Measurements from ENCODE around the gene TSHZ1. TPM values are rescaled to one million over a fixed set of nuclear protein-coding genes. Genes with fewer than 3 reads are reported as not detected.

The TSHZ1 gene
- total and polyA plus RNA-seq, 7 donors = 2.0 to 10.5 (median 9.7) TPM

GRCh38 chr18:75276818-75277609 is 66.4 kb downstream of the TSHZ1 start:
- H3K27ac ChIP-seq = peak overlapping the region; percentile 11
- intact Hi-C loops (cut with DNase I) = no loop called here
- no peaks in the 10 kb centered on the region for H3K36me3 ChIP-seq (ENCODE audit: insufficient read depth in 1 of 2, low read depth in 1 of 2)
- no peak overlapping the region for H3K4me3 ChIP-seq
- WGBS, 3 donors = 72 to 84% (median 78%) methylated on average over 16 of the region's 16 CpGs
- TF ChIP-seq, protein P1, sequence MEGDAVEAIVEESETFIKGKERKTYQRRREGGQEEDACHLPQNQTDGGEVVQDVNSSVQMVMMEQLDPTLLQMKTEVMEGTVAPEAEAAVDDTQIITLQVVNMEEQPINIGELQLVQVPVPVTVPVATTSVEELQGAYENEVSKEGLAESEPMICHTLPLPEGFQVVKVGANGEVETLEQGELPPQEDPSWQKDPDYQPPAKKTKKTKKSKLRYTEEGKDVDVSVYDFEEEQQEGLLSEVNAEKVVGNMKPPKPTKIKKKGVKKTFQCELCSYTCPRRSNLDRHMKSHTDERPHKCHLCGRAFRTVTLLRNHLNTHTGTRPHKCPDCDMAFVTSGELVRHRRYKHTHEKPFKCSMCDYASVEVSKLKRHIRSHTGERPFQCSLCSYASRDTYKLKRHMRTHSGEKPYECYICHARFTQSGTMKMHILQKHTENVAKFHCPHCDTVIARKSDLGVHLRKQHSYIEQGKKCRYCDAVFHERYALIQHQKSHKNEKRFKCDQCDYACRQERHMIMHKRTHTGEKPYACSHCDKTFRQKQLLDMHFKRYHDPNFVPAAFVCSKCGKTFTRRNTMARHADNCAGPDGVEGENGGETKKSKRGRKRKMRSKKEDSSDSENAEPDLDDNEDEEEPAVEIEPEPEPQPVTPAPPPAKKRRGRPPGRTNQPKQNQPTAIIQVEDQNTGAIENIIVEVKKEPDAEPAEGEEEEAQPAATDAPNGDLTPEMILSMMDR (IDR thresholded peaks at IDR 0.05) = no peak
- no peaks in the 10 kb centered on the region for H3K9me3 ChIP-seq
- ATAC-seq = peak; percentile 24 to 65 (median 43)
- no peaks in the 10 kb centered on the region for H3K27me3 ChIP-seq (ENCODE audit: insufficient read depth in 3 of 3, low read length in 2 of 3)
- DNase-seq = no peak
- H3K4me1 ChIP-seq = peaks cover 26% of the 10 kb centered on the region

DNA sequence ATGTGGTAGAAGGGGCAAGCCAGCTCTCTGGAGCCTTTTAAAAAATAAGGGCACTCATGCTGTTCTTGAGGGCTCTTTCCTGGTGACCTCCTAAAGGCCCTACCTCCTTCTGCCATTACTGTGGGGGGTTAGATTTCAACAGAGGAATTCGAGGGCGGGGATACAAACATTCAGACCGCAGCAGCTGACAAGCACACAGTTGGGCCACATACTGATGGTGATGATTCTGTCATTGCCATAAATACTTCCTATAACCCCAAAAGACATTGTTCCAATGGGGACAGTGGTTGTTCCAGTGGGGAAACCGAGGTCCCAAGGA is 67.0 kb downstream of the TSHZ1 start:
- Histone ChIP-seq H3K36me3 (ENCODE audit: insufficient read depth in 1 of 2, low read depth in 1 of 2) (no peaks in the 10 kb centered on the region), H3K27ac (peak overlapping the region; percentile 11), H3K4me3 (no peak overlapping the region), H3K9me3 (no peaks in the 10 kb centered on the region), H3K27me3 (ENCODE audit: insufficient read depth in 3 of 3, low read length in 2 of 3) (no peaks in the 10 kb centered on the region), H3K4me1 (peaks cover 26% of the 10 kb centered on the region)
- intact Hi-C loops (cut with DNase I) = no loop called here
- TF ChIP-seq, protein P1 (IDR thresholded peaks at IDR 0.05) = no peak
- DNase-seq (no peak), ATAC-seq (peak; percentile 57 to 79 (median 71))
- 65 to 81% (median 69%) methylated on average over 4 of the region's 4 CpGs for WGBS, 3 donors

DNA sequence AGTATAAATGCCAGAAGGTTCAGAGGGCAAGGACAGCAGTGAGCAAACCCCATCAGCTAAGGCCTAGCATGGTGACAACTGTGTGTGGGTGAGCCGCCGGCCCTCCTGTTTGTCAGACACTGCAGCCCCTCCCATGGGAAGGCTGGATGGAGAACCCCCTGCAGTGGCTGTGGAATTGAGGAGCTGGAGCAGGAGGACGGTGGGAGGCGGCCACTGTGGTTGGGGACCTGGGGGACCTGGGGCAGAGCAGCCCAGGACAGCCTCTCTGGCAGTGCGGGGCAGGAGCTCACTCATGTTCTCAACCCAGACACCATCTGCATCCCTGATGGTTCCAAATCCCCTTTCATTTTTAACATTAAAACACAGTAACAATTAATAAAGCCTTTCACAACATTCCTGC is 68.8 kb downstream of the TSHZ1 start:
- no peaks in the 10 kb centered on the region for H3K9me3 ChIP-seq
- intact Hi-C loops (cut with DNase I) = no loop called here
- no peak overlapping the region for H3K27ac ChIP-seq
- DNase-seq (no peak), ATAC-seq (no peak)
- 92 to 98% (median 93%) methylated on average over 5 of the region's 5 CpGs for WGBS, 3 donors
- no peak overlapping the region for H3K4me3 ChIP-seq
- H3K27me3 ChIP-seq (ENCODE audit: insufficient read depth in 3 of 3, low read length in 2 of 3) = no peaks in the 10 kb centered on the region
- H3K36me3 ChIP-seq (ENCODE audit: insufficient read depth in 1 of 2, low read depth in 1 of 2) = no peaks in the 10 kb centered on the region
- H3K4me1 ChIP-seq = peaks cover 26% of the 10 kb centered on the region
- TF ChIP-seq, protein P1 (IDR thresholded peaks at IDR 0.05) = no peak

- peaks cover 0 to 6% of the 10 kb centered on the region in 2 donors for H3K36me3 ChIP-seq (ENCODE audit: insufficient read depth in 1 of 2, low read depth in 1 of 2)
- no peaks in the 10 kb centered on the region for H3K27me3 ChIP-seq (ENCODE audit: insufficient read depth in 3 of 3, low read length in 2 of 3)
- peaks cover 26% of the 10 kb centered on the region for H3K4me1 ChIP-seq
- no peaks in the 10 kb centered on the region for H3K9me3 ChIP-seq
- TF ChIP-seq, protein P1 (IDR thresholded peaks at IDR 0.05) = no peak
- H3K4me3 ChIP-seq = no peak overlapping the region
- DNase-seq = no peak
- no peak overlapping the region for H3K27ac ChIP-seq
- intact Hi-C loops (cut with DNase I) = no loop called here
- peak in 1 of 4 donors; percentile 20 for ATAC-seq
- WGBS, 3 donors = 61 to 70% (median 64%) methylated on average over 20 of the region's 20 CpGs
Measured at GRCh38 chr18:75280427-75281280, 70.1 kb downstream of the TSHZ1 start.

Data from psoas muscle (tissue), 8 donors.